CD4-positive, alpha-beta T cell treated with Interleukin-10 for 1 hour (primary cell): Measurements from ENCODE around the gene RPP21.
A peak's percentile ranks its signal among the peaks of the same experiment; 100 is the strongest.

Experiments used
- DNase-seq: peaks from one replicate; pipeline ENCODE4 v3.0.0-alpha.2; 2020

The RPP21 gene

DNA sequence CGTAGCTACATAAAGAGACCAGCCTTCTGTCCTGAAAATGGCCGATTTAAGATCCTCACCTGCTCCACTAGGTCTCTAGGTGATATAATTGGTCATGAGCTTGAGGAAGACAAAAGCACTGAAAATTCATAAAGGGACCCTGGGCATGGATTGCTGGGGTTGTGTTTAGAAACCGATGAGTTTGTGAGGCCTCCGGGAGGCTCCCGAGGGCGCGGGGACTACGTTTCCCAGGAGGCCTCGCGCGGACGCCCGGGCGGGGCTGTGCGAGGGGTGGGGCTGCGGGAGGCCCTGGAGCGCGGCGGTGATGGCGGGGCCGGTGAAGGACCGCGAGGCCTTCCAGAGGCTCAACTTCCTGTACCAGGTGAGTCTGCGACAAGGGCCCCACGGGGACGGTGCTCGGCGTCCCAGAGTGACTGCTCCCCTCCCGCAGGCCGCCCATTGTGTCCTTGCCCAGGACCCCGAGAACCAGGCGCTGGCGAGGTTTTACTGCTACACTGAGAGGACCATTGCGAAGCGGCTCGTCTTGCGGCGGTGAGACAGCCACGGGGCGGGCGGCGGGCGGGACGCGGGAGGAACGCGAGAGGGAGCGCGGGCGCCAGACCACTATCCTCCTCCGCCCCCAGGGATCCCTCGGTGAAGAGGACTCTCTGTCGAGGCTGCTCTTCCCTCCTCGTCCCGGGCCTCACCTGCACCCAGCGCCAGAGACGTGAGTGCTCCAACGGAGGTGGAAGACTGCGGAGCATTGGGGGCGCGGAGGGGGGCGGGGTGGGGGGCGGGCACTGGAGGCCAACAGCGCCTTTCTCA is at the start of gene RPP21:
Gene RPP21 (plus strand): TSS at position 289 of the 804 bp plus-strand sequence. CDS start 16 bp downstream, at position 305.
- DNase-seq, result peak; percentile 86

DNA sequence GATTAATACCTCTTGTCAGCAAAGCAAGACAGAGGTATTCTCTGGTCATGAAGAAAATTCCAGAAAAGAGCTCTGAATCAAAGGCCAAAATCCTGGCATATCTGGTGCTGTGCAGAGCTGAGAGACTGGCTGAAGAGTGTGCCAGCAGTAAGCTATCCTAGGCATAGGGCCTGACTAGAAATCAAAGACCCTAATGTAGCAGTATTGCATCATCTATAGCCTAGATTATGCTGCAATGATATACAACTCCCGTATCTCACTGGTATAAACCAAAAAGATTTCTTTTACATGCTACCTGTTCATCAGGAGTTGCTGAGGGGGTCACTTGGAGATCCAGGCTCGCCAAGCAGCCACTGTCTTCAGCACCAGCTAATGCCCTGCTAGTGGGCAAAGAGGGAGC is 49.1 kb upstream of the RPP21 start:
- no peak for DNase-seq

DNA sequence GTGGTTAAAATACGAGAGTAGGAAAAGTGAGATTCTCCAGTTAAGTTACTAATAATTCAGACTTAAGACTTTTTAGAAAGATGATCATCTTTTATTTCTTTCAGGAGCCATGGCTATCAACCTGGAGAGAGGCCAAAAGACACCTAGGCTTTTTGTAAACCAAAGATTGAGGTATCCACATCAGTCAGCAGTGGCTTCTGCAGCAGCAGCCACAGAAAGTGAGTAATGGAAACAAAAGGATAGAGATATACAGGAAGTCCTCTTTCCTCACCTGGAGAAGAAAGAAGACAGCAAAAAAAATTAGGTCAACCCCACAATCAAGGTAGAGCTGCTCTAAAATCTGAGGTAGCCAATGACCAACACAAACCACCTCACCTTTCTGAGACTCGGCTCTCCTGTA is 41.0 kb upstream of the RPP21 start:
- DNase-seq, result no peak

DNA sequence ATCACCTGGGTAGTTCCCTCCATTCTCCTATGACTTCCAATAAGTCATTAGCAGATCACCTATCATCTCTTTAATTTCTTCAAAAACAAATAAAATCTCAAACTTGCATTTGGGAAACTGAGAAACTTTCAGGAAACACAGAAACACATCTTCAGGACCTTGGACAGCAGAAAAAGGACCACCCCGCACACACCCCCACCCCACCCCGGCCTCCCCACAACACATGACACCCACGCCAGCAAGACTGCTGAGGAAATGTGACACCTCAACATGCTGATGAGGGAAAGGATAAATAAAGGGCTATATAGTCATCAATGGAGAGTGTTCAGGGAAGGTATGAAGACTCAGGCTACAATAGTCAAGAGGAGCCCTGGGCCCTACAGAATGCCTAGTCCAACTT is 33.9 kb upstream of the RPP21 start:
- DNase-seq, result no peak

DNA sequence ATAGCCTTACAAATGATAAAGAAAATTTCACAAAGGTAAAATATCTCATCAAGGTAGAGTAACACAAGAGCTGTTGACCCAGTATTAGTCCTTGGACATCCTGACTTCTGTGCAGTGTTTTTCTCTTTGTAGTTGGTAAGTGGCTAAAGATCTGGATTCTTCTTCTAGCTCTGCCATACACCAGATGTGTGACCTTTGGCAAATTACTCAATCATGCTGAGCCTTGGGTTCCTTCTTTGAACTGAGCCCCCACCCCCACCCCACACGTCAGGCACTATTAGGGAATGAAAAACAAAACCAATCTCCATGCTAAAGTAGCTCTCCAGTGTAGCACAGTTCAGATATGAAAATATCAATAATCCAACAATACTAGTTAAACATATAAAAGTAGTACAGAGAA is 33.3 kb upstream of the RPP21 start:
- DNase-seq, result no peak

DNA sequence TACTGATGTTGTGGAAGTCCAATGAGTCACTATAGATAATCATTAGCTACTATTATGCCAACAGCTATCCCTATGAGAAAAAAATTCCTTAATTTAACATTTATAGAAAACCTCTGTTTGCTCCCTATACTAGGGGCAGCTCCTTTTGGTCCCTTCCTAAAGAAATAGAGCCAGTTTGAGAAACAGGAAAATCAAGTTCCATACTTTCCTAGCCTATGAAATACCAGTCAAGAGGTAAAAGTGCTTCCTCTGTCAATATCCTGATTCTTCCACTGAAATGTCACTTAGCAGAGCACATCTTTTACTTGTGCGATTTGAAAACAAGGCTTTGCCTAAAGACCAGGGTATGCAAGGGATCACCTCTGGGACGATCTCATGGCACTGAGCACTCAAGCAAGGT is 32.7 kb upstream of the RPP21 start:
- DNase-seq, result no peak

DNA sequence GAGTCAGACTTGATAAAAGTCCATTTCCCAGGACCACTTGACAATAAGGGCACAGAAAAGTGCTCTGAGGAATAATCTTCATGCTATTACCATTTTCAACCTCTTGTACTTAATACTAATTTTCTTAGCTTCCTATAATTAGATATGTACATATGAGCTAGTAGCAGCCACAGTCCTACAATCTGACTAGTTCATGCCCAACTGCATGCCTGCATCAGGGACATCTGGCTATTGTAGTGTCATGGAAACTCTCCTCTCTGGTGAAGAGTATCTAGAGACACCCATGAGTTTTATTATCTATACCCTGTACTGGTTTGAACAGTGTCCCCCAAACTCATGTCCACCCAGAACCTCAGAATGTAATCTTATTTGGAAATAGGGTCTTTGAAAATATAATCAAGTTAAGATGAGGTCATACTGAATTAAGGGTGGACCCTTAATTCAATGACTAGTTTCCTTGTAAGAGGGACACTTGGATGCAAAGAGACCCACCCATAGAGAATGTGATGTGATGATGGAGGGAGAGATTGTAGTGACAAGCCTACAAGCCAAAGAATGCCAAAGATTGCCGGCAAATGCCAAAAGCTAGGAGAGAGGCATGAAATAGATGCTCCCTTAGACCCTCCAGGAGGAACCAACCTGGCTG is 32.2 kb upstream of the RPP21 start:
- no peak for DNase-seq

DNA sequence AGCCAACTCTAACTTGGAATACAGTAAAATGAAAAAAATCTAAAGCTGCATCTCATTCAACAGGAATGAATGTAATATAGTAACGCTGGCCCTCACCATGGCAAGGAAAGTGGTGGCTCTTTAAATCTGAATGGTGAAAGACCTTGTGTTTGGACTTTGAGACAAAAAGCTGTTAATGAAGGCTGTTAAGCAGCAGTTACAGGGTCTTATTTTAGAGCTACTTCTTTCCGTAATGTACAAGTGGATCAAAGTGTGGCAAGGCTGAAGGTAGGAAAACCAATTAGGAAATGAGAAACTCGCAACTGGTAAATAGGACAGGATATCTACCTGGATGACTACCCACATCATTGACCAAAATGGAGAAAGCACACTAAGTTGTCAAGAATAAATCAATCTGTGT is 29.8 kb upstream of the RPP21 start:
- DNase-seq, result no peak

DNA sequence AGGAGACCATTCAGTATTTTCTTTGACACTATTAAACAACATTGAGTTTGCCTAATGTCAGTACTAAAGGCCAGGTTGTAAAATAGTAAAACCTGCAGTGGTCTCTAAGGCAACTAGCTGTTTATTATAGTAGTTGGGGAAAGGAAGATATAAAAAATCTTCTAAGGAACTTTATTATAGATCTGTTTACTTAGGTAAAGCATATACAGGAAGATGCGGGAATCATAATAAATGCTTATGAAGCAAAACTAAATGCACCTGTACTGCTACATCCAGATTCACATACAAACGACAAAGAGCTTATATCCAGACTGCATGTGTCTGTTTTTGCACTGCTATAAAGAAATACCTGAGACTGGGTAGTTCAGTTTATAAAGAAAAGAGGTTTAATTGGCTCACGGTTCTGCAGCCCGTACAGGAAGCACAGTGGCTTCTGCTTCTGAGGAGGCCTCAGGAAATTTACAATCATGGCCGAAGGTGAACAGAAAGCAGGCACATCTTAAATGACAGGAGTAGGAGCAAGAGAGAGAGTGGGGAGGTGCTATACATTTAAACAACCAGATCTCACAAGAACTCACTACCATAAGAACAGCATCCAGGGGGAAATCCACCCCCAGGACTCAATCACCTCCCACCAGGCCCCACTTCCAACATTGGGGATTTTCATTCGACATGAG is 26.9 kb upstream of the RPP21 start:
- DNase-seq, result no peak

DNA sequence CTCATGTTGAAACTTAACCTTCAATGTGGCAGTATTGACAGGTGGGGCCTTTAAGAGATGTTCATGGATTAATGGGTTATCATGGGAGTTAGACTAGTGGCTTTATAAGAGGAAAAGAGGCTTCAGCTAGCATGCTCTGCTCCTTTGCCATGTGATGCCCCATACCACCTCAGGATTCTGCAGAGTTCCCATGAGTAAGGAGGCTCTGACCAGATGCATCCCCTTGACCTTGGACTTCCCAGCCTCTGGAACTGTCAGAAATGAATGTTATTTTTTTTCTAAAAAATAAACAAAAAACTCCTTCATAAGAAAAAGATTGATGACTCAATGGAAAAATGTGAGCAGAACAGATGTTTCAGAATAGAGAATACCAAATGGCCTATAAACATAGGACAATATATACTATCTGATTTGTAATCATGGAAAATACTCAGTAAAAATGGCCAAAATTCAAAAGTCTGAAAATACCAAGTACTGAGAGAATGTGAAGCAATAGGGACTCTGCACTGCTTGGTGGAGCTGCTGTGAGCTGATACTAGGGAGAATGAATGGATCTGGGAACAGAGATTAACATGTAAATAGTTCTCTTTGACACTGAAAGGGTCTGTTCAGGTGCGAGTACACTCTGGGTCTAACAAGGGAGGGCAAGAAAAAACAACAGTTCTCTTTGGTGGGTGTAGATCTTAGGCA is 25.7 kb upstream of the RPP21 start:
- no peak for DNase-seq

DNA sequence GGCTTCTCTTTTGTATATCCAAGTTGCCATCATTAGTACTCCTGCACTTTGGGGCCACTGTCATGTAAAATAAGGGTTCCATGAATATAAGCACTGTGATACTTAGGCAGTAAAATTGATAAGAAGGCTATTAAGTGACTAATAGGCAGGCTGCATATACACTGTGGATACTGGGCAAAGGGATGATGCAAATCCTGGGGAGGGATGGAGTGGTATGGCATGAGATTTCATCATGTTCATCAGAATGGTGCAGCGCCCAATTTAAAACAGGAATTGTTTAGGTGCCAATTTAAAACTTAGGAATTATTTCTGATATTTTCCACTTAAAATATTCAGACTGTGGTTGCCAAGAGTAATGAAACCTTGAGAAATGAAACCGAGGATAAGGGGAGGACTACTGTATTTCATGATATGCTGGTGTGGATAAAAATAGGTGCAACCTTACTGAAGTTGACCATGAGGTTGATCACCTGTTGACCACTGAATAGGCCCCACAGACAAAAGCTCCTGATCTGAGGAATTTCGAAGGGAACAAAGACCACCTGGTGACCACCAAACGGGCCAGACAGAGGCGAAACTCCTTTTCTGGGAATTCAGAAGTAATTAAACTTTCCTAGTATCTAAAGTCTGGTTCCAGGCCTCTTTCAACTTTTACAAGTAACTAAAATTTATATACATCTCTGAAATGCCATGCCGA is 23.1 kb upstream of the RPP21 start:
- no peak for DNase-seq

DNA sequence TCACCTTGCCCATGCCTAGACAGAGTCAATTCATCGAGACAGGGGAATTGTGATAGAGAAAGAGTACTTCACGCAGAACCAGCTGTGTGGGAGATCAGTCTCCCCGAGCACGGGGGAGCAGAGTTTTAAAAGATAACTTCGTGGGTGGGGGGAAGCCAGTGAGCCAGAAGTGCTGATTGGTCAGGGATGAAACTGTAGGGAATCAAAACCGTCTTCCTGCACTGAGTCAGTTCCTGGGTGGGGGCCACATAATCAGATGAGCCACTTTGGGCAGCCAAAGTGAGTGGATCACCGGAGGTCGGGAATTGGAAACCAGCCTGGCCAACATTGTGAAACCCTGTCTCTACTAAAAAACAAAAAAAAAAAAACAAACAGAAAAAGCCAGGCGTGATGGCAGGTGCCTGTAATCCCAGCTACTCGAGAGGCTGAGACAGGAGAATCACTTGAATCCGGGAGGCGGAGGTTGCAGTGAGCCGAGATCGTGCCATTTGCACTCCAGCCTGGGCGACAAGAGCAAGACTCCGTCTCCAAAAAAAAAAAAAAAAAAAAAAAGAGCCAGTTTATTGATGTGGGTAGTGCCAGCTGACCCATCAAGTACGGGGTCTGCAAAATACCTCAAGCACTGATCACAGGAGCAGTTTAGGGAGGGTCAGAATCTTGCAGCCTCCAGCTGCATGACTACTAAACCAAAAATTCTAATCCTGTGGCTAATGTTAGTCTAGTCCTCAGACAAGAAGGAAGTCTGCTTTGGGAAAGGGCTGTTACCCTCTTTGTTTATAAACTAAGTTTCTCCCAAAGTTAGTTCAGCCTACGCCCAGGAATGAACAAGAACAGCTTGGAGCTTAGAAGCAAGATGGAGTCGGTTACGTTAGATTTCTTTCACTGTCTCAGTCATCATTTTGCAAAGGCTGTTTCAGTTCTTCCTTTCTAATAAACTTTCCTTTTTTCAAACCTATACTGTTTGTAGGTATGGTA is 22.1 kb upstream of the RPP21 start:
- peak; percentile 14 for DNase-seq

DNA sequence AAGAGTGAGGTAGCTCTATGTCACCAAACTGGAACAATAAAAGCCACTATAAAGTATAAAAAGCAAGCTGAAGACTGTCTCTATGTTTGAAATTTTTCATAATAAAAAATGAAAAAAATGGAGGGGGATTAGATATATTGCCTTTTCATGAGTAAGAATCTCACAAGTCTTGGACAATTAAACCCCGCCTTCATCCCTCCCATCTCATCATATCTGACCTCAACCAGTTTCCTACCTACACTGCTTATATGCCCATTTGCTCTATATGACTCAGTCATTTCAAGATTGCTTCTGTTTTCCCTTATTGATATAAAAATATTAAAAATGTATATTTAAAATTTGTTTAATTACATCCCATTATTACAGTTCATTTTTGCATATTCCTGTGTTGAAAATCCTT is 21.1 kb upstream of the RPP21 start:
- peak; percentile 25 for DNase-seq

DNA sequence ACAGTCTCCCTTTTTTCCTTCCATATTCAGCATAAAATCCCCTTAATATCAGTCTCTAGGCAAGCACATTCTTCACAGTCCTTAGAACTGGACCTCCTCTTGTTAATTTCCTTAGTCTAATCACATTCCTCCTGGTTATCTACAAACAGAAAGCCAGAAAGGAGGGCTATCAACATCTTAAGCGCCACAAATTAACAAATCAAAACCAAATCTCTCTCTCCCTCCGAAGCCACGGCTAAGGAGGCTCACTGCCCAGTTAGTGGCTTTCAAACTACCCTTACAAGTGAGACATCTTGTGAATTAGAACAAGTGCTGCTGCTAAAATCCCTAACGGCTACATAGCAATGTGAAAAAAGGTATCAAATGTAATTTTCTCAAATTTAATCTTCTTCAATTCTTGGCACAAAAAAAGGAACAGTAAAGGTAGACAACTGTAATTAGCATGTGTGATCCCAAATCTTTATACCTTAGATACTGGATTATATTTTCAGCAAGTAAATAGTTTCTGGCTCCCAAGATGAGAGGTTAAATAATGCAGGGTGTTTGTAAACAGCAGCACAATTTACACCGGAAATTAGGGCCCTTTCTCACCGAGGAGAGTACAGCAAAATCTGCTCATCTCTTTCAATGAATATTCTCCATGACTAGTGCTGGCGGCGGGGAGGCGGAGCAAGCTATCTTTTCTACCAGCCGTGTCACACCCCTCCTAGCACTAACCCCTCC is 19.6 kb upstream of the RPP21 start:
- peak; percentile 91 for DNase-seq

DNA sequence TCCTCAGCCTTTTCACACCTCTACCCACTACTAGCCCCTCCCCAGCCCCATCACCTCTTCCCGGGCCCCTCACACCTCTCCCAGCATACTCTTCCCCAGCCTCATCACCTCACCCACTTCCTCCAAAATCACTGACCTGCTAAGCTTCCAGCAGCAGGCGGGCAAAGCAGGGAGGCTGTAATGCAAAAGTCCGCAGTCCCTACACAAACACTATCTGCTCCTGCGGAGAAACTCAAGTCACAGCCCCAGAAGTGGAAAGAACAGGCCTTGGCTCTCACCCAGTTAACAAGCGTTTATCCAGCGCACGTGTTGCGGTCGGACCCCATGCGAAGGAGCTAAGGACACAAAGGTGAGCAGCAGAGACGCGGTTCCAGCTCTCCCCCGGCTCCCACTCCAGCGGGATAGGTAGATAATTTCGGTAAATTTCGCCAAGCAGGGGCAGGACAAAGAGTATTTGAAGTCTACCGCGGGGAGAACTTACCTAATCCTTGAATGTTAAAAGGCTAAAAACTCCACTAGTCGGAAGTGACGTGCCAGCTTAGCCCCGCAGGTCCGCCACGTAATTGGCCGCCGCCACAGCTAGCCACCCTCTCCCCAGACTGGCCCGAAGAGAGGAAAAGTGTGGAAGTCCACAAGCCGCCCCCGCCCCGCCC is 19.0 kb upstream of the RPP21 start:
- DNase-seq, result peak; percentile 84

DNA sequence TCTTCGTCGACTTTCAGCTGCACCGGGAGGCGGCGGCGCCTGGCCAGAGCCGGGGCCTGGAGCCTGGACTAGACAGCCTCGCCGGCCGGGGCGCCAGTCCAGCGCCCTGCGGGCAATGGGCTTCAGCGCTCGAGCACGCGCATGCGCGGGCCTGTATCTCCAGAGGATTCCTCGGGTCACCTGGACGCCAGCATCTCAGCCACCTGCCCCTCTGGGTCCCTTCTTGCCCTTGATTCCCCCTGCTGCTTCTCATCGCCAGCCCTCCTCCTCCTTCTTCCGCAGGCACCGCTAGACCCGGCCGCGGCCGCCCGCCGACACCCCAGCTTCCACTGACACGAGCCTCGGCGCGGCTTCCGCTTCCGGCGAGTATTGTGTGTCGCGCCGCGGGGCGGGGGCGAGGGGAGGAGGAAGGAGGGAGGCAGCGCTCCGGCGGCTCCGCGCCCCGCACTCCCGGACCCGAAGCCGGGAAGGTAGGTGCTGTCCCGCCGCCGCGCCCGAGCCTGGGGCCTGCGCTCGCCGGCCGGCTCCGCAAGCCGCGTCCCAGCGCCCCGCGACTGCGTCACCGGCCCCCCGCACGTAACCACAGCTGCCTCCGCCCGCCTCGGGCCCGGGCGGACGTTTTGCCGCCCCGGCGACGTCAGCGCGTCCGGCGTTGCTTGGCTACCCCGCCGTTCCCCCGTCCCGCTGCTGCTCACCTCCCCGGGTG is 18.3 kb upstream of the RPP21 start, which contains the start of gene TRIM39:
Gene TRIM39 (plus strand): TSS at position 402 of the 706 bp plus-strand sequence. CDS start 2,391 bp downstream, outside the sequence.
- peak; percentile 91 for DNase-seq

DNA sequence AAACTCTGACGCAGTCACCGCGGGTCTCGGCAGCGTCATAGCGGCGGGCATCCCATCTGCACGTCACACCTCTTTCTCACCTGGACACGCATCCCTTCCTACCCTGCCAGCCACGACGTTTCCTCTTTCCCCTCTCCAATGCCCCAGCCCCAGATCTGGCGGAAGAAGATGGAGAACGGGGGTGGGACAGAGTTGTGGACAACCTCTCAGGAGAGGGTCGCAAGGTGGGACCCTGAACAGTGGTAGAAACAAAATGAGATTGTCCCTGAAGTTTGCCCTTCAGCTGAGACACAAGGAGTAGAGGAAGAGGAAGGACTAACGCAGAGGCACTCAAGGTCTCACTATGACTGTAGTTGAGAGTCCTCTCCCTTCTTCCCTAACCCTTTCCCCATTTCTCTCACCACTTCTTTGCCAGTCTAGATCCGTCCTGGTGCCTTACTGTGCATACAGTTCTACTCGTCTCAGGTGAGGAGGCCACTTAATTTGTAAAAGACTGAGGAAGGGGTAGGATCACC is 17.7 kb upstream of the RPP21 start:
- DNase-seq, result no peak

DNA sequence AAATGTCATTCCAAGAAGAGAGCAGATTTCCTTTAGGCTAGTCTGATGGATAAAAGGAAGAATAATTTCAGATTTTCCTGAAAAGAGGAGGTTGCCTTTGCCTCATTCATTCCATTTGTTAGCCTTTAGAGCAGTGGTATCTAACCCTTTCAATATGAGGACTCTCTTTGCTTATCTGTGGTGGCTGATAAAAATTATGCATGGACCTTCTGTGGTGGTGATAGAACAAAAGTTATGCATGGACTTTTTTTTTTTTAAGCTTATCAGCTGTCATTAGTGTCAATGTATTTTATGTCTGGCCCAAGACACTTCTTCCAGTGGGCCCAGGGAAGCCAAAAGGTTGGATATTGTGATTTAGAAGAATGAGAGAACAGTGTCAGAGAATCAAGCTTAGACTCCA is 16.6 kb upstream of the RPP21 start:
- no peak for DNase-seq

DNA sequence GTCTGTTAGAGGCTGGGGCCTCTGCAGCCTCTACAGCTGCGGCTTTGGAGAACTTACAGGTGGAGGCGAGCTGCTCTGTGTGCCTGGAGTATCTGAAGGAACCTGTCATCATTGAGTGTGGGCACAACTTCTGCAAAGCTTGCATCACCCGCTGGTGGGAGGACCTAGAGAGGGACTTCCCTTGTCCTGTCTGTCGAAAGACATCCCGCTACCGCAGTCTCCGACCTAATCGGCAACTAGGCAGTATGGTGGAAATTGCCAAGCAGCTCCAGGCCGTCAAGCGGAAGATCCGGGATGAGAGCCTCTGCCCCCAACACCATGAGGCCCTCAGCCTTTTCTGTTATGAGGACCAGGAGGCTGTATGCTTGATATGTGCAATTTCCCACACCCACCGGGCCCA is 15.6 kb upstream of the RPP21 start:
- DNase-seq, result no peak
